H9 (cell line): ENCODE data around the gene TERB1. TPM values are rescaled to one million over a fixed set of nuclear protein-coding genes. Genes with fewer than 3 reads are reported as not detected.

Experiments
- DNase-seq: peaks from one replicate; pipeline ENCODE4 v3.0.0-alpha.2; 2017
- H2AFZ ChIP-seq: one replicate; pipeline ENCODE4 v1.6.1; 2013; ENCODE audit warnings: mild to moderate bottlenecking, low read length, control low read depth, moderate library complexity
- H2AK5ac ChIP-seq: 2 replicates; pipeline ENCODE4 v1.6.1; 2013; ENCODE audit warnings: low read length, control low read depth, mixed read lengths; ENCODE audit not compliant: insufficient read length
- H2BK120ac ChIP-seq: one replicate; pipeline ENCODE4 v1.6.1; 2013; ENCODE audit warnings: low read depth, mild to moderate bottlenecking, low read length, control low read depth, inconsistent platforms; ENCODE audit not compliant: poor library complexity, severe bottlenecking
- H2BK12ac ChIP-seq: 2 replicates; pipeline ENCODE4 v1.6.1; 2013; ENCODE audit warnings: low read length, control low read depth, mixed read lengths, low read depth; ENCODE audit not compliant: insufficient read length
- H2BK15ac ChIP-seq: 2 replicates; pipeline ENCODE4 v1.6.1; 2013; ENCODE audit warnings: low read depth, low read length, control low read depth
- H2BK20ac ChIP-seq: one replicate; pipeline ENCODE4 v1.6.1; 2013; ENCODE audit warnings: low read depth, mild to moderate bottlenecking, low read length, control low read depth, inconsistent platforms; ENCODE audit not compliant: poor library complexity, severe bottlenecking
- H2BK5ac ChIP-seq: 2 replicates; pipeline ENCODE4 v1.6.1; 2013; ENCODE audit warnings: low read length, control low read depth, mixed read lengths; ENCODE audit not compliant: insufficient read length
- H3K14ac ChIP-seq: 2 replicates; pipeline ENCODE4 v1.6.1; 2013; ENCODE audit warnings: low read length, control low read depth; ENCODE audit not compliant: insufficient read depth
- H3K18ac ChIP-seq: 2 replicates; pipeline ENCODE4 v1.6.1; 2013; ENCODE audit warnings: low read depth, mild to moderate bottlenecking, mixed read lengths, low read length, control low read depth; ENCODE audit not compliant: insufficient read length
- H3K23ac ChIP-seq: 2 replicates; pipeline ENCODE4 v1.6.1; 2013; ENCODE audit warnings: low read length, control low read depth, mixed read lengths, low read depth; ENCODE audit not compliant: insufficient read length
- H3K23me2 ChIP-seq: 2 replicates; pipeline ENCODE4 v1.6.1; 2013; ENCODE audit warnings: low read depth, mild to moderate bottlenecking, mixed read lengths, low read length, control low read depth; ENCODE audit not compliant: insufficient read length, poor library complexity, severe bottlenecking
- H3K27ac ChIP-seq: 2 replicates; pipeline ENCODE4 v1.5.1; 2013; ENCODE audit warnings: low read length, control low read depth, mixed read lengths, low read depth; ENCODE audit not compliant: insufficient read length
- H3K27me3 ChIP-seq: 2 replicates; pipeline ENCODE4 v1.6.1; 2013; ENCODE audit warnings: low read length, control low read depth, inconsistent platforms; ENCODE audit not compliant: insufficient read depth
- H3K4ac ChIP-seq: 2 replicates; pipeline ENCODE4 v1.6.1; 2013; ENCODE audit warnings: low read depth, mild to moderate bottlenecking, control low read depth, inconsistent platforms, low read length, moderate library complexity
- H3K4me1 ChIP-seq: 2 replicates; pipeline ENCODE4 v1.6.1; 2013; ENCODE audit warnings: low read length, control low read depth, inconsistent platforms; ENCODE audit not compliant: insufficient read depth
- H3K4me2 ChIP-seq: 2 replicates; pipeline ENCODE4 v1.6.1; 2013; ENCODE audit warnings: low read length, control low read depth, mixed read lengths; ENCODE audit not compliant: insufficient read length, insufficient read depth
- H3K56ac ChIP-seq: 2 replicates; pipeline ENCODE4 v1.6.1; 2013; ENCODE audit warnings: low read depth, mild to moderate bottlenecking, mixed read lengths, low read length, control low read depth; ENCODE audit not compliant: insufficient read length
- H3K79me1 ChIP-seq: 2 replicates; pipeline ENCODE4 v1.6.1; 2013; ENCODE audit warnings: low read depth, mild to moderate bottlenecking, moderate library complexity, low read length, control low read depth, inconsistent platforms; ENCODE audit not compliant: insufficient read depth, poor library complexity, severe bottlenecking
- H3K79me2 ChIP-seq: 2 replicates; pipeline ENCODE4 v1.6.1; 2013; ENCODE audit warnings: low read length, control low read depth, inconsistent platforms; ENCODE audit not compliant: insufficient read depth
- H3K9ac ChIP-seq: 2 replicates; pipeline ENCODE4 v1.6.1; 2013; ENCODE audit warnings: low read length, control low read depth, mixed read lengths; ENCODE audit not compliant: insufficient read length; ENCODE audit errors: extremely low read depth
- H3K9me3 ChIP-seq: one replicate; pipeline ENCODE4 v1.6.1; 2013; ENCODE audit warnings: low read depth, low read length, inconsistent platforms; ENCODE audit not compliant: control insufficient read depth
- H3T11ph ChIP-seq: one replicate; pipeline ENCODE4 v1.6.1; 2013; ENCODE audit warnings: mild to moderate bottlenecking, low read length, control low read depth, inconsistent platforms
- H4K20me1 ChIP-seq: one replicate; pipeline ENCODE4 v1.6.1; 2013; ENCODE audit not compliant: control insufficient read depth, insufficient read length, insufficient read depth
- H4K5ac ChIP-seq: 2 replicates; pipeline ENCODE4 v1.6.1; 2013; ENCODE audit warnings: low read depth, mild to moderate bottlenecking, mixed read lengths, low read length, control low read depth; ENCODE audit not compliant: insufficient read length
- H4K8ac ChIP-seq: replicated peaks from 2 replicates; pipeline ENCODE4 v1.6.1; 2013; ENCODE audit warnings: low read length, control low read depth, mixed read lengths, low read depth; ENCODE audit not compliant: insufficient read length
- H4K91ac ChIP-seq: 2 replicates; pipeline ENCODE4 v1.6.1; 2013; ENCODE audit warnings: low read depth, mild to moderate bottlenecking, moderate library complexity, mixed read lengths, low read length, control low read depth; ENCODE audit not compliant: insufficient read length
- H3K27ac Mint-ChIP-seq, 3 experiments: 2 replicates in 2 of 3; 3 replicates in 1 of 3; pipeline ENCODE4 v1.8.0; 2020 to 2021; ENCODE audit warnings: mixed read lengths in 3 of 3, mild to moderate bottlenecking in 1 of 3, moderate library complexity in 1 of 3
- H3K27me3 Mint-ChIP-seq: 2 replicates; pipeline ENCODE4 v1.8.0; 2021; ENCODE audit warnings: low read depth, mild to moderate bottlenecking, moderate library complexity, mixed read lengths
- H3K36me3 Mint-ChIP-seq, 3 experiments: 2 replicates in 2 of 3; 3 replicates in 1 of 3; pipeline ENCODE4 v1.8.0; 2020 to 2021; ENCODE audit warnings: low read depth in 3 of 3, mixed read lengths in 3 of 3; ENCODE audit not compliant: insufficient read depth in 1 of 3
- H3K4me1 Mint-ChIP-seq, 2 experiments: 2 replicates each; pipeline ENCODE4 v1.8.0; 2020; ENCODE audit warnings: mixed read lengths in 2 of 2
- H3K4me3 Mint-ChIP-seq, 2 experiments: 2 replicates in 1 of 2; 3 replicates in 1 of 2; pipeline ENCODE4 v1.8.0; 2020 to 2021; ENCODE audit warnings: mild to moderate bottlenecking in 2 of 2, mixed read lengths in 2 of 2, moderate library complexity in 1 of 2
- H3K9me3 Mint-ChIP-seq, 2 experiments: 2 replicates in 1 of 2; 3 replicates in 1 of 2; pipeline ENCODE4 v1.8.0; 2020; ENCODE audit warnings: mild to moderate bottlenecking in 2 of 2, mixed read lengths in 2 of 2, moderate library complexity in 1 of 2
- WGBS: extraction: QIAGEN DNeasy Blood & Tissue Kit; methylation state at CpG from one replicate; pipeline ENCODE4 v1.1.7; 2013; ENCODE audit warnings: missing lambda C conversion rate, low lambda C conversion rate, mixed read lengths; ENCODE audit not compliant: insufficient read length; ENCODE audit errors: extremely low coverage; 5-methylcytosine and 5-hydroxymethylcytosine counted together
- total RNA-seq: library from RNA; stranded (reverse); gene quantifications from 2 replicates; pipeline ENCODE4 v1.2.1, GENCODE V29; 2021
- TF ChIP-seq, protein P1 (sequence below): fragments of 200-600 bp; sonication (generic); conservative IDR thresholded peaks from 3 replicates; pipeline ENCODE4 v1.8.0; 2021; ENCODE audit warnings: antibody characterized with exemption, mild to moderate bottlenecking

The TERB1 gene
- total RNA-seq, 1 experiment from 2014 or later, result not detected

DNA sequence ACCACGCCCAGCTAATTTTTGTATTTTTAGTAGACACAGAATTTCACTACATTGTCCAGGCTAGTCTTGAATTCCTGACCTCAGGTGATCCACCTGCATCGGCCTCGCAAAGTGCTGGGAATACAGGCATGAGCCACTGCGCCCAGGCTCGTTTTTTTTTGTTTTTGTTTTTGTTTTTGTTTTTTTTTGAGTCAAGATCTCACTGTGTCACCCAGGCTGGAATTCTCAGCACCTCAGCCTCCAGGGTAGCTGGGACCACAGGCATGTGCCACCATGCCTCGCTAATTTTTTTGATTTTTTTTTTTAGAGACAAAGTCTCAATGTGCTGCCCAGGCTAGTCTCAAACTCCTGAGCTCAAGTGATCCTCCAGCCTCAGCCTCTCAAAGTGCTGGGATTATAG lies 87.3 kb downstream of the TERB1 start:
- H3K14ac ChIP-seq, result no peak overlapping the region
- TF ChIP-seq, protein P1, sequence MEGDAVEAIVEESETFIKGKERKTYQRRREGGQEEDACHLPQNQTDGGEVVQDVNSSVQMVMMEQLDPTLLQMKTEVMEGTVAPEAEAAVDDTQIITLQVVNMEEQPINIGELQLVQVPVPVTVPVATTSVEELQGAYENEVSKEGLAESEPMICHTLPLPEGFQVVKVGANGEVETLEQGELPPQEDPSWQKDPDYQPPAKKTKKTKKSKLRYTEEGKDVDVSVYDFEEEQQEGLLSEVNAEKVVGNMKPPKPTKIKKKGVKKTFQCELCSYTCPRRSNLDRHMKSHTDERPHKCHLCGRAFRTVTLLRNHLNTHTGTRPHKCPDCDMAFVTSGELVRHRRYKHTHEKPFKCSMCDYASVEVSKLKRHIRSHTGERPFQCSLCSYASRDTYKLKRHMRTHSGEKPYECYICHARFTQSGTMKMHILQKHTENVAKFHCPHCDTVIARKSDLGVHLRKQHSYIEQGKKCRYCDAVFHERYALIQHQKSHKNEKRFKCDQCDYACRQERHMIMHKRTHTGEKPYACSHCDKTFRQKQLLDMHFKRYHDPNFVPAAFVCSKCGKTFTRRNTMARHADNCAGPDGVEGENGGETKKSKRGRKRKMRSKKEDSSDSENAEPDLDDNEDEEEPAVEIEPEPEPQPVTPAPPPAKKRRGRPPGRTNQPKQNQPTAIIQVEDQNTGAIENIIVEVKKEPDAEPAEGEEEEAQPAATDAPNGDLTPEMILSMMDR, result no peak
- H3K27me3 ChIP-seq, result no peaks in the 10 kb centered on the region
- Mint-ChIP-seq H3K36me3 (peaks cover 4 to 19% (median 5%) of the 10 kb centered on the region in 3 experiments; a peak in 6 of 7 replicates), H3K9me3 (peaks cover 4 to 9% of the 10 kb centered on the region in 2 experiments; a peak in 4 of 5 replicates), H3K27me3 (peaks cover 6% of the 10 kb centered on the region), H3K27ac (no peak overlapping the region), H3K4me1 (peaks cover 0 to 6% of the 10 kb centered on the region in 2 experiments; a peak in 2 of 4 replicates), H3K4me3 (no peak overlapping the region)
- H2BK120ac ChIP-seq, result no peak overlapping the region
- no peak overlapping the region for H3K9ac ChIP-seq
- WGBS, result no CpG with 5 or more reads among the region's 6 CpGs
- H3K18ac ChIP-seq, result no peak overlapping the region
- no peak overlapping the region for H2AFZ ChIP-seq
- no peak overlapping the region for H2AK5ac ChIP-seq
- no peak overlapping the region for H2BK5ac ChIP-seq
- H4K20me1 ChIP-seq, result peaks cover 2% of the 10 kb centered on the region
- no peak overlapping the region for H4K8ac ChIP-seq
- no peaks in the 10 kb centered on the region for H3K9me3 ChIP-seq
- no peak for DNase-seq
- no peaks in the 10 kb centered on the region for H3K4me1 ChIP-seq
- no peak overlapping the region for H3K4ac ChIP-seq
- H3K27ac ChIP-seq, result no peak overlapping the region
- no peak overlapping the region for H2BK15ac ChIP-seq
- no peak overlapping the region for H3K23ac ChIP-seq
- no peak overlapping the region for H4K5ac ChIP-seq
- no peak overlapping the region for H4K91ac ChIP-seq
- H2BK20ac ChIP-seq, result no peak overlapping the region
- H3K79me1 ChIP-seq, result no peaks in the 10 kb centered on the region
- no peak overlapping the region for H3K56ac ChIP-seq
- no peak overlapping the region for H3T11ph ChIP-seq
- no peak overlapping the region for H2BK12ac ChIP-seq
- no peaks in the 10 kb centered on the region for H3K23me2 ChIP-seq
- H3K79me2 ChIP-seq, result no peaks in the 10 kb centered on the region
- H3K4me2 ChIP-seq, result no peak overlapping the region
